IMR-90 (cell line): ENCODE measurements around the gene ZNF831. TPM values are rescaled to one million over a fixed set of nuclear protein-coding genes. Genes with fewer than 3 reads are reported as not detected.

ENCODE experiments used
- ATAC-seq: fragments of 200-7000 bp; cut with Tn5 transposase; 2 replicates; pipeline ENCODE4 v1.9.1; 2020; ENCODE audit warnings: low read depth, mild to moderate bottlenecking, moderate library complexity
- BruUV-seq: library from RNA; stranded (reverse); fragments of 400-500 nt; replicated peaks from 2 replicates; lab custom pipeline; 2021; lab: Mats Ljungman, UMichigan
- CTCF ChIA-PET: fragments of 300-600 bp; formaldehyde crosslinking; extraction: SDS; loops from one replicate; lab custom pipeline; 2021; ENCODE audit warnings: antibody characterized with exemption; lab: Yijun Ruan, JAX
- POLR2A ChIA-PET: fragments of 300-600 bp; sonication (Branson Sonifier 250); formaldehyde crosslinking; loops from one replicate; lab custom pipeline; 2022; ENCODE audit warnings: antibody characterized with exemption; ENCODE audit not compliant: unreplicated experiment; lab: Charles Lee
- DNase-seq: peaks from one replicate; pipeline ENCODE4 v3.0.0; 2013
- H2AFZ ChIP-seq: replicated peaks from 2 replicates; pipeline ENCODE3; 2013; ENCODE audit warnings: low read length, mild to moderate bottlenecking; ENCODE audit not compliant: poor library complexity
- H2AK5ac ChIP-seq: 2 replicates; pipeline ENCODE4 v1.6.1; 2013; ENCODE audit warnings: low read depth, low read length, inconsistent platforms
- H2AK9ac ChIP-seq: replicated peaks from 2 replicates; pipeline ENCODE3; 2013; ENCODE audit warnings: mild to moderate bottlenecking, low read depth, low read length, moderate library complexity; ENCODE audit not compliant: poor library complexity
- H2BK120ac ChIP-seq: 2 replicates; pipeline ENCODE4 v1.6.1; 2013; ENCODE audit warnings: low read depth, low read length, inconsistent platforms
- H2BK15ac ChIP-seq: 3 replicates; pipeline ENCODE4 v1.6.1; 2013; ENCODE audit warnings: low read depth, low read length, inconsistent platforms
- H2BK20ac ChIP-seq: 2 replicates; pipeline ENCODE4 v1.6.1; 2013; ENCODE audit warnings: low read depth, mild to moderate bottlenecking, inconsistent platforms, low read length, moderate library complexity
- H2BK5ac ChIP-seq: 2 replicates; pipeline ENCODE4 v1.6.1; 2013; ENCODE audit warnings: mild to moderate bottlenecking, low read depth, low read length, inconsistent platforms; ENCODE audit not compliant: poor library complexity, severe bottlenecking
- H3K14ac ChIP-seq: replicated peaks from 2 replicates; pipeline ENCODE4 v1.6.1; 2013; ENCODE audit warnings: low read depth, low read length, inconsistent platforms
- H3K18ac ChIP-seq: 2 replicates; pipeline ENCODE4 v1.6.1; 2013; ENCODE audit warnings: low read depth, low read length, control low read depth
- H3K23ac ChIP-seq: 2 replicates; pipeline ENCODE4 v1.6.1; 2013; ENCODE audit warnings: low read depth, low read length, inconsistent platforms
- H3K27ac ChIP-seq: 2 replicates; pipeline ENCODE4 v1.5.1; 2013; ENCODE audit warnings: mild to moderate bottlenecking, control low read depth, low read length; ENCODE audit not compliant: insufficient read depth
- H3K27me3 ChIP-seq: 2 replicates; pipeline ENCODE4 v1.6.1; 2013; ENCODE audit warnings: low read length; ENCODE audit not compliant: control insufficient read depth, insufficient read depth
- H3K36me3 ChIP-seq: 2 replicates; pipeline ENCODE4 v1.6.1; 2013; ENCODE audit warnings: low read length, mixed read lengths; ENCODE audit not compliant: control insufficient read depth, insufficient read depth
- H3K4ac ChIP-seq: 2 replicates; pipeline ENCODE4 v1.6.1; 2013; ENCODE audit warnings: low read depth, low read length, inconsistent platforms
- H3K4me1 ChIP-seq: 2 replicates; pipeline ENCODE4 v1.6.1; 2013; ENCODE audit warnings: low read length, mixed read lengths; ENCODE audit not compliant: control insufficient read depth, insufficient read depth
- H3K4me2 ChIP-seq: 2 replicates; pipeline ENCODE4 v1.6.1; 2013; ENCODE audit warnings: low read depth, mild to moderate bottlenecking, control low read depth, low read length, moderate library complexity
- H3K4me3 ChIP-seq: 2 replicates; pipeline ENCODE4 v1.5.1; 2013; ENCODE audit warnings: low read depth, mild to moderate bottlenecking, control low read depth, low read length, moderate library complexity; ENCODE audit not compliant: insufficient read depth
- H3K56ac ChIP-seq: 2 replicates; pipeline ENCODE4 v1.6.1; 2013; ENCODE audit warnings: low read length, inconsistent platforms; ENCODE audit not compliant: insufficient read depth; ENCODE audit errors: extremely low read depth
- H3K79me1 ChIP-seq, 2 experiments: 2 replicates each; pipeline ENCODE4 v1.6.1; 2013; ENCODE audit warnings: low read length in 2 of 2, inconsistent platforms in 1 of 2, low read depth in 1 of 2
- H3K9ac ChIP-seq: 2 replicates; pipeline ENCODE4 v1.6.1; 2013; ENCODE audit warnings: low read depth, low read length, control low read depth
- H3K9me1 ChIP-seq: 2 replicates; pipeline ENCODE4 v1.6.1; 2013; ENCODE audit warnings: low read length, inconsistent platforms; ENCODE audit not compliant: insufficient read depth
- H3K9me3 ChIP-seq: 2 replicates; pipeline ENCODE4 v1.6.1; 2013; ENCODE audit warnings: low read length; ENCODE audit not compliant: control insufficient read depth, insufficient read depth
- H4K20me1 ChIP-seq: 2 replicates; pipeline ENCODE4 v1.6.1; 2013; ENCODE audit warnings: low read length, inconsistent platforms; ENCODE audit not compliant: insufficient read depth
- H4K5ac ChIP-seq: 2 replicates; pipeline ENCODE4 v1.6.1; 2013; ENCODE audit warnings: mild to moderate bottlenecking, low read depth, low read length, control low read depth
- H4K8ac ChIP-seq, 2 experiments: 2 replicates each; pipeline ENCODE4 v1.6.1; 2013; ENCODE audit warnings: low read depth in 2 of 2, low read length in 2 of 2, control low read depth in 1 of 2, inconsistent platforms in 1 of 2
- H4K91ac ChIP-seq: 2 replicates; pipeline ENCODE4 v1.6.1; 2013; ENCODE audit warnings: low read depth, low read length, inconsistent platforms; ENCODE audit not compliant: insufficient read depth
- BHLHE40 ChIP-seq: fragments of 150-350 bp; IDR thresholded peaks from 2 replicates; pipeline ENCODE4 v1.6.1; 2016; ENCODE audit warnings: mild to moderate bottlenecking, low read depth, low read length
- CEBPB ChIP-seq: IDR thresholded peaks from 2 replicates; pipeline ENCODE4 v1.6.1; 2012; ENCODE audit warnings: low read depth, low read length, improper control_type of control experiment
- CHD1 ChIP-seq: IDR thresholded peaks from 2 replicates; pipeline ENCODE4 v1.6.1; 2012; ENCODE audit warnings: low read depth, low read length, improper control_type of control experiment
- ELK1 ChIP-seq: fragments of 150-350 bp; IDR thresholded peaks from 2 replicates; pipeline ENCODE4 v1.6.1; 2016; ENCODE audit warnings: low read depth, mild to moderate bottlenecking, low read length, moderate library complexity, borderline replicate concordance
- FOS ChIP-seq: fragments of 150-350 bp; IDR thresholded peaks from 2 replicates; pipeline ENCODE4 v1.6.1; 2016; ENCODE audit warnings: low read depth, low read length
- MAFK ChIP-seq: IDR thresholded peaks from 2 replicates; pipeline ENCODE4 v1.6.1; 2012; ENCODE audit warnings: low read depth, low read length, improper control_type of control experiment
- NFE2L2 ChIP-seq: fragments of 150-350 bp; IDR thresholded peaks from 2 replicates; pipeline ENCODE4 v1.6.1; 2016; ENCODE audit warnings: low read depth, mild to moderate bottlenecking, low read length
- POLR2A ChIP-seq: IDR thresholded peaks from 2 replicates; pipeline ENCODE4 v1.6.1; 2012; ENCODE audit warnings: mild to moderate bottlenecking, low read depth, low read length
- RCOR1 ChIP-seq: IDR thresholded peaks from 2 replicates; pipeline ENCODE4 v1.6.1; 2012; ENCODE audit warnings: mild to moderate bottlenecking, low read length, improper control_type of control experiment; ENCODE audit not compliant: insufficient replicate concordance
- SMC3 ChIP-seq: fragments of 150-350 bp; IDR thresholded peaks from 2 replicates; pipeline ENCODE4 v1.6.1; 2016; ENCODE audit warnings: low read depth, mild to moderate bottlenecking, antibody characterized with exemption, low read length, moderate library complexity
- USF2 ChIP-seq: fragments of 150-350 bp; IDR thresholded peaks from 2 replicates; pipeline ENCODE4 v1.6.1; 2017; ENCODE audit warnings: mild to moderate bottlenecking, antibody characterized with exemption, low read length, low read depth
- WGBS, 2 experiments: methylation state at CpG; one replicate each; pipeline versions ENCODE4 v1.1.5 to v1.1.7; 2013; ENCODE audit warnings: missing lambda C conversion rate in 2 of 2; ENCODE audit not compliant: insufficient read length in 1 of 2; ENCODE audit errors: extremely low coverage in 2 of 2; 5-methylcytosine and 5-hydroxymethylcytosine counted together
- dilution Hi-C: fragments of 300-500 bp; cut with HindIII; formaldehyde crosslinking; loops from one replicate; pipeline ENCODE4 v1.14.3; 2018; ENCODE audit warnings: low sequenced_read_pairs; ENCODE audit not compliant: unreplicated experiment
- in situ Hi-C: fragments of 300-500 bp; cut with MboI; formaldehyde crosslinking; loops from 3 replicates; pipeline ENCODE4 v1.14.3; 2019; ENCODE audit warnings: low sequenced_read_pairs, inconsistent platforms, mixed read lengths
- intact Hi-C: fragments of 100-400 bp; cut with micrococcal nuclease; formaldehyde crosslinking; loops from 2 replicates; pipeline ENCODE4 v1.10.0; 2022
- polyA plus RNA-seq, 3 experiments: library from polyadenylated mRNA; depleted of rRNA; stranded (reverse); fragments of >200 nt; gene quantifications; 2 replicates each; pipeline ENCODE4 v1.2.3, GENCODE V29; 2012; ENCODE audit warnings: low replicate concordance in 1 of 3
- total RNA-seq: library from RNA; depleted of rRNA; stranded (reverse); fragments of >200 nt; gene quantifications from 2 replicates; pipeline ENCODE4 v1.2.3, GENCODE V29; 2012

The ZNF831 gene
- total and polyA plus RNA-seq, 2 of the 4 experiments (the other 2 are of a cell fraction): not detected

DNA sequence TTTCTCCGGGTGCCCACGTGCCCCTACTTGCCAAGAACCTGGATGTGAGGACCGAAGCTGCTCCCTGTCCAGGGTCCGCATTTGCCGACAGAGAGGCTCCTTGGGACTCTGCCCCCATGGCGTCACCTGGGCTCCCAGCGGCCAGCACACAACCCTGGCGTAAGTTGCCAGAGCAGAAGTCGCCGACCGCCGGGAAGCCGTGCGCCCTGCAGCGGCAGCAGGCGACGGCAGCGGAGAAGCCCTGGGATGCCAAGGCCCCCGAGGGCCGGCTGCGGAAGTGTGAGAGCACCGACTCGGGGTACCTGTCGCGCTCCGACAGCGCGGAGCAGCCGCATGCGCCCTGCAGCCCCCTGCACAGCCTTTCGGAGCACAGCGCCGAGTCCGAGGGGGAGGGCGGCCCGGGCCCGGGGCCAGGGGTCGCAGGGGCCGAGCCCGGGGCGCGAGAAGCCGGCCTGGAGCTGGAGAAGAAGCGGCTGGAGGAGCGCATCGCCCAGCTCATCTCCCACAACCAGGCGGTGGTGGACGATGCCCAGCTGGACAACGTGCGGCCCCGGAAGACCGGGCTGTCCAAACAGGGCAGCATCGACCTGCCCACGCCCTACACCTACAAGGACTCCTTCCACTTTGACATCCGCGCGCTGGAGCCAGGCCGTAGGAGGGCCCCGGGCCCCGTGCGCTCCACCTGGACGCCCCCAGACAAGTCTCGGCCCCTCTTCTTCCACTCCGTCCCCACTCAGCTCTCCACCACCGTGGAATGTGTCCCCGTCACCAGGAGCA, 28.3 kb downstream of the ZNF831 start:
- intact Hi-C loops: no loop called here
- no peak for DNase-seq
- ChIA-PET POLR2A (no interaction called here), CTCF (no interaction called here)
- Histone ChIP-seq H3K9ac (no peak overlapping the region), H4K8ac (no peak overlapping the region), H3K4ac (no peak overlapping the region), H2BK5ac (no peak overlapping the region), H3K23ac (no peak overlapping the region), H2AFZ (no peak overlapping the region), H2AK5ac (no peak overlapping the region), H3K18ac (no peak overlapping the region), H3K4me1 (no peaks in the 10 kb centered on the region), H3K9me3 (no peaks in the 10 kb centered on the region), H3K56ac (no peak overlapping the region), H2BK15ac (no peak overlapping the region), H3K4me3 (no peak overlapping the region), H3K27ac (no peak overlapping the region), H3K4me2 (no peak overlapping the region), H2AK9ac (no peak overlapping the region), H4K5ac (no peak overlapping the region), H2BK120ac (no peak overlapping the region), H3K14ac (no peak overlapping the region), H3K79me1 (no peaks in the 10 kb centered on the region), H3K27me3 (no peaks in the 10 kb centered on the region), H2BK20ac (no peak overlapping the region), H4K91ac (no peak overlapping the region), H3K36me3 (no peaks in the 10 kb centered on the region), H4K20me1 (no peaks in the 10 kb centered on the region), H3K9me1 (no peaks in the 10 kb centered on the region)
- ATAC-seq: no peak
- dilution Hi-C loops: no loop called here
- no peak for TF ChIP-seq NFE2L2
- TF ChIP-seq ELK1: no peak
- TF ChIP-seq USF2: no peak
- no peak for TF ChIP-seq POLR2A
- no peak for TF ChIP-seq BHLHE40
- no peak for TF ChIP-seq MAFK
- no peak for TF ChIP-seq FOS
- TF ChIP-seq CEBPB: no peak
- no peak for TF ChIP-seq SMC3
- no peak for TF ChIP-seq RCOR1
- TF ChIP-seq CHD1: no peak
- no TSS peak for BruUV-seq
- WGBS, 2 experiments: 83% methylated on average over 2 of the region's 66 CpGs; no CpG with 5 or more reads in 1 of the 2 experiments
- in situ Hi-C loops: no loop called here
